ENCODE data around the gene RNASEH1. TPM values are rescaled to one million over a fixed set of nuclear protein-coding genes. Genes with fewer than 3 reads are reported as not detected.
"Not testable (repeated sequence)": the region's sequence is repeated elsewhere in the genome, so short reads cannot be mapped to it uniquely, and the experiment has no call there.

Gene RNASEH1
- total RNA-seq, 1 donor, result 29.2 TPM

DNA sequence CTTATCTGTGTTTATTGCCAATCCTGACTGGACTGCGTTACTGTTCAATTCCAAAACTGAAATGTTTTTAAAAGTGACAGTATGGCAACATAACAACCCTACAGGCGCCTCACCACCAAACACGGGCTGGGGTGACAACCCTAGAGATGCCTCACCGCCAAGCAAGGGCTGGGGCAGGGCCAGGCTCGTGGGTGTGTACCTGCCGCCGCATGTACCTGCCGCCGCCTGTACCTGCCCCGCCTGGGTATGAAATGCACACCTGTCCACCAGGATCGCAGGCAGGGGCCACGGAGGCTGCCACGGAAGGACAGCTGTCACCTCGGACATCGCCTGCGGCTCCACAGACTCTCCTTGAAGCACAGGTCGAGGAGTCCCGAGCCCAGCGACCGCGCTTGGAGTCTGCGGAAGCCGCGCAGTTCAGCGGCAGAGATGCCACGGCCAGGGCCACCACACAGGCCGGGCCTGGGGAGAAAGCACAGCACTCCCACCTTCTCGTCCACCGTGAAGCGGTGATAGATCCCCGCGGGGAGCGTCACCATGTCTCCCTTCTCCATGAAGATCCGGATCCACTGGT lies 57.7 kb downstream of the RNASEH1 start:
- TF ChIP-seq, protein P1, sequence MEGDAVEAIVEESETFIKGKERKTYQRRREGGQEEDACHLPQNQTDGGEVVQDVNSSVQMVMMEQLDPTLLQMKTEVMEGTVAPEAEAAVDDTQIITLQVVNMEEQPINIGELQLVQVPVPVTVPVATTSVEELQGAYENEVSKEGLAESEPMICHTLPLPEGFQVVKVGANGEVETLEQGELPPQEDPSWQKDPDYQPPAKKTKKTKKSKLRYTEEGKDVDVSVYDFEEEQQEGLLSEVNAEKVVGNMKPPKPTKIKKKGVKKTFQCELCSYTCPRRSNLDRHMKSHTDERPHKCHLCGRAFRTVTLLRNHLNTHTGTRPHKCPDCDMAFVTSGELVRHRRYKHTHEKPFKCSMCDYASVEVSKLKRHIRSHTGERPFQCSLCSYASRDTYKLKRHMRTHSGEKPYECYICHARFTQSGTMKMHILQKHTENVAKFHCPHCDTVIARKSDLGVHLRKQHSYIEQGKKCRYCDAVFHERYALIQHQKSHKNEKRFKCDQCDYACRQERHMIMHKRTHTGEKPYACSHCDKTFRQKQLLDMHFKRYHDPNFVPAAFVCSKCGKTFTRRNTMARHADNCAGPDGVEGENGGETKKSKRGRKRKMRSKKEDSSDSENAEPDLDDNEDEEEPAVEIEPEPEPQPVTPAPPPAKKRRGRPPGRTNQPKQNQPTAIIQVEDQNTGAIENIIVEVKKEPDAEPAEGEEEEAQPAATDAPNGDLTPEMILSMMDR (IDR thresholded peaks at IDR 0.05; ENCODE audit: insufficient read depth, low read length), result no peak
- H3K4me3 ChIP-seq (ENCODE audit: low read depth, low read length), result no peak overlapping the region
- DNase-seq (ENCODE audit: low read depth), result no peak

DNA sequence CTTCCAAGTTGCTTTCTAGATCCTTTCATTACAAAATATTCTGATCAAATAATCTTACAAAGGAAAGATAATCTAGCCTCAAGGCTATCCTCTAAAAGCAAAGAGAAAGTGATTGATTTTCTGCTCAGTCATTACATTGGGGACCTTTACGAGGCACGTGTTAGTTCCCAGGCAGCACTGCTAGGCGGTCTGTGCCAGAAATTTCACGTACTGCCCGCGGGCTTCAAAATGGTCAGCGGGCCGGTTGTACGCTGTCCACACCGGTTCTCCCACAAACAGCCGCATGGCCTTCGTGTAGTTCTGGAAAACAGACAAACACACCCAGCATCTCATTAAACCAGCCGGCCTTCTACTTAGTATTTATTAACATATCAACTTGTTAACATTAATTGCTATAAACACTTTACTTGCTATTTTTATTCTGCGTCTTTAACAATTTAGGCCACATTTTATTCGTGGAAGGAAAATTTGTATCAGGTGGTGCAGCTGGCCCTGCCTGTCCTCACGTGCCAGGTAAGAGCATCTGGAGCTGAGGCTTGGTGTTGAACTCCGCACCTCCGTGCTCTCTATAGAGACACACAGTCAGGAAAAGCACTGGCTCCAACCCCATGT lies 59.2 kb downstream of the RNASEH1 start:
- H3K4me3 ChIP-seq (ENCODE audit: low read depth, low read length), result no peak overlapping the region
- no peak for DNase-seq (ENCODE audit: low read depth)
- TF ChIP-seq, protein P1 (IDR thresholded peaks at IDR 0.05; ENCODE audit: insufficient read depth, low read length), result no peak

DNA sequence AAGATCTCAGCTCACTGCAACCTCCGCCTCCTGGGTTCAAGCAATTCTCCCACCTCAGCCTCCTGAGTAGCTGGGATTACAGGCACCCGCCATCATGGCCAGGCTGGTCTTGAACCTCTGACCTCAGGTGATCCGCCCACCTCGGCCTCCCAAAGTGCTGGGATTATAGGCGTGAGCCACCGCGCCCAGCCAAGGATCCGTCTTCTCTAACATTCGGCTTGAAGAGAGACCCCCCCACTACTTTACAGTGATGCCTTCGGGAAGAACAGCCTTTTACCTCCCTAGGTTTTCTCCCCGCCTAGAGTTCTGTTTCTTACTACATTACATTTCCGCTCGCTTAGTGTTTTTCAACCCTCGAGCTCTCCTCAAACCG lies 61.4 kb downstream of the RNASEH1 start:
- not testable (repeated sequence) for H3K4me3 ChIP-seq (ENCODE audit: low read depth, low read length); DNase-seq (ENCODE audit: low read depth)

Other genes with a start within 250 kb of the RNASEH1 start
- gene EIPR1, start 180.5 kb downstream of the RNASEH1 start, total RNA-seq (ENCODE audit: low replicate concordance), result 23.3 and 36.1 TPM in 2 replicates
- gene TRAPPC12, start 178.6 kb downstream of the RNASEH1 start, total RNA-seq (ENCODE audit: low replicate concordance), result 42.7 and 62.7 TPM in 2 replicates
- gene ADI1, start 38.8 kb downstream of the RNASEH1 start, total RNA-seq (ENCODE audit: low replicate concordance), result 41.6 and 44.7 TPM in 2 replicates
- 2,605 and 11,651 TPM in 2 replicates for gene RPS7, start 16.9 kb upstream of the RNASEH1 start, total RNA-seq (ENCODE audit: low replicate concordance)
- gene COLEC11, start 36.8 kb upstream of the RNASEH1 start, total RNA-seq (ENCODE audit: low replicate concordance), result 0.09 and 0.65 TPM in 2 replicates
- gene ALLC, start 99.9 kb upstream of the RNASEH1 start, total RNA-seq (ENCODE audit: low replicate concordance), result not detected in 2 replicates
- gene DCDC2C, start 145.2 kb upstream of the RNASEH1 start, total RNA-seq (ENCODE audit: low replicate concordance), result not detected in 2 replicates

All from fibroblast of the aortic adventitia (primary cell).